ENCODE results near the gene ACTL7B.
"Not testable (repeated sequence)": the region's sequence is repeated elsewhere in the genome, so short reads cannot be mapped to it uniquely, and the experiment has no call there.

The ACTL7B gene

DNA sequence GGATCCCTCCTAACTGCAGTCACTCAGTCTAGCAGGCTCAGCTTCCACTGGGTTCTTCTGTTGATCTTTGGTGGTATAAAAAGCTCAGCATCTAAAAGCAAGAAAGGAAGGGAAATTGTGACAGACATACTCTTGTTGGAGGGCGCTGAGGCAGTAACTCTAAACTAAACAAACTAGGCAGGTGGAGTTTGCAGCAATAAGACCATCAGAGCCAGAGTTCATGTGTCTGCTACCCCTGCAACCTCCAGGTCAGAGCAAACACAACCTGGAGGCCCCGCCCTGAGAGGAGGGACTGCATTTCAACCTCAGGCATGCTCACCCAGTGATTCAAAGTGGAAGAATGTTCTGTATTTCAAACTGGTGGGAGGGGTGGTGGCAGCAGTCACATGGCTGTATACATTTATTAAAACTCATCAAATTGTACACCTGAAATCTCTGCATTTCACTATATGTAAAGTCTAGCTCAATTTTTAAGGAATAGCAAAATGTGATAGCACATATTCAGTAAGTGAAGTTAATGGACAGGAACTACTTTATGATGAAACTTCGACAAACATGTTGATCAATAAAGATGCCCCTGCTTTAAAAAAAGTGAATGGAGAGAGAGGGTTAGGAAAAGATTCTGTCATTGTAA, 13.4 kb upstream of the ACTL7B start:
- DNase-seq, result no peak

GRCh38 chr9:108867829-108868228, 12.0 kb upstream of the ACTL7B start:
- no peak for DNase-seq

- DNase-seq, result no peak
These were observed 11.3 kb upstream of the ACTL7B start for GRCh38 chr9:108867116-108867515.

DNA sequence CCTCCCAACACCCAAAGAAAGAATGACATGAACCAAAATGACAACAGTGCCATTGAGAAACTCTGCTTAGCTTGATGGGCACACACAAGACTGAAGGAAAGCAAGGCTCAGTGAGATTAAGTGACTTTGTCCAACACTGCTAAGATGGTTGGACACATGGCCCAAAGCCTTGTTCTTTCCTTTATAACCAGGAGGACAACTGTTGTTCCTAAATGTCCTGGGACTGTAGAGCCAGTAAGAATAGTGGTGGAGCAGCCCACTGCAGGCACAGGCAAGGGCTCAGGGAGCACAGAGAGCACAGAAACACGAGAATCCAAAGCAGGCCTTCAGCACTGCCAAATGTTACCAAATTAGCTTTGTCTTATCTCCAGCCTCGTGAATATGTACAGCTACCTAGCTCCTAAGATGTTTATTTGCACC, 10.2 kb upstream of the ACTL7B start:
- no peak for DNase-seq

- no peak for DNase-seq
These were observed 9.3 kb upstream of the ACTL7B start for GRCh38 chr9:108865037-108865436.

GRCh38 chr9:108864446-108864845, 8.7 kb upstream of the ACTL7B start:
- DNase-seq, result no peak

- DNase-seq, result no peak
These were observed 8.1 kb upstream of the ACTL7B start for GRCh38 chr9:108863891-108864290.

DNA sequence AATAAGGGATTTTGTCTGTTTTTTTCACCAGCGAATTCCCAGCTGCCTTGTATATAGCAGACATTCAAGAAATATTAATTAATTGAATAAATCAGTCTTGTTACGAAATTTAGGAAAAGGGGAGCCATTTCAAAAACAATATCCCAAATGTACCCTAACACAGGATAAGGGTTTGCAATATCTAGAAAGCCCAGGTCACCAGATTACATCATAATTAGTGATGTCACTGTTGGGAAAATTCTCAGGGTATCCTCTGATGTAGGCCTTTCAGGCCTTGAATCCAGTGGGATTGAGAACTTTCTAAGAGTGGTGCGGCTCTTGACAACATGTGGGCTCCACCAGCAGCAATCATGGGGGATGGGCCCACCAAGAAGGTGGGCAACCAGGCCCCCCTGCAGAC, 6.2 kb upstream of the ACTL7B start, which contains the start of gene ACTL7A:
Gene ACTL7A (plus strand): TSS at position 270 of the 400 bp plus-strand sequence. CDS start 57 bp downstream, at position 327.
- no peak for DNase-seq

DNA sequence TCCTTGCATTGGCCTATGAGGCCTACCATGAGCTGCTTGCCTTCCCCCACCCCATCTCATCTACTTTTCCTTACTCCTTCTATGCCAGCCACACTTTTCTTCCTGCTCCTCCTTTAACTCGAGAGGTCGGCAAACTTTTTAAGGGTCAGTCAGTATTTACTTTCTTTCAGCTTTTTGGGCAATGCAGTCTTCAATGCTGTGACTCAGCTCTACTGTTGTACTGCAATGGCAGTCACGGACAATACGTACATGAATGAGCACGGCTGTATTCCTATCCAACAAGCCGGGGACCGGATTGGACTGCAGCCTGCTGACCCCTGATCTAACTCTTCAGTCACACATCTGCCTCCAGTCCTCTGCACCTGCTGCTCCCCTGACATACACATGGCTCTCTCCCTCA, 5.7 kb upstream of the ACTL7B start:
- DNase-seq, result no peak

DNA sequence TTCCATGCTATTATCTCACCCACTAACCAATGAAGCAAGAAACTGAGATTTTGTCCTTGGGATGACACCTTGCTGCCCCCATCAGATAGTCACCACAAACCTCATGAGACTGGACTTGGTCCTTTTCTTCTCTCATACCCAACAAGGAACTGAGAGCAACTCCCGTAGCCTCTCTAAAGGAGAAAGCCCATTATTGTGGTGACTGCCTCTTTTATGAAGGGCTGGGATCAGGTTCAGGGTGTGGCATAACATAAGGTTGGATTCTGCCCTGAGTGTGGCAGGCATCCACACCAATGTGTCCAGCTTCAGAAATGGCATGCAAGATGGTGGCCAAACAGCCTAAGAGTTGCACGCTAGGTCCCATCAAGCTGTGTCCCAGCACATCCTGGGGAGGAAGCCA, 5.0 kb upstream of the ACTL7B start:
- DNase-seq, result no peak

DNA sequence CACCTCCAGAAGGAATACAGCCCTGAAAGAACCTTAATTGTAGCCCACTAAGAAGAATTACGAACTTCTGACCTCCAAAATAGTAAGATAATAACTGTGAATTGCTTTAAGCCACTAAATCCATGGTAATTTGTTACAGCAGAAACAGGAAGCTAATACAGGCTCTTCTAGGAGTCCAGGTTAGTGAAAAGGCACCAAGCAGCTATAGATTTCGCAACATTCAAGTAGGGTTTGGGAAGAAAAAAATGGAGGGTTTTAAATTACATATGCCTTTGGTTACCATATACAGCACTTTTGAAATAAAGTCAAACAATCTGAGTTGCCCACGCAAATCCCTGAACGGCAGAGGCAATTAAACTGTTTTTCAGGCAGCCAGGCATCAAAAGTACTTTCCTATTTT, 4.6 kb upstream of the ACTL7B start:
- DNase-seq, result no peak

DNA sequence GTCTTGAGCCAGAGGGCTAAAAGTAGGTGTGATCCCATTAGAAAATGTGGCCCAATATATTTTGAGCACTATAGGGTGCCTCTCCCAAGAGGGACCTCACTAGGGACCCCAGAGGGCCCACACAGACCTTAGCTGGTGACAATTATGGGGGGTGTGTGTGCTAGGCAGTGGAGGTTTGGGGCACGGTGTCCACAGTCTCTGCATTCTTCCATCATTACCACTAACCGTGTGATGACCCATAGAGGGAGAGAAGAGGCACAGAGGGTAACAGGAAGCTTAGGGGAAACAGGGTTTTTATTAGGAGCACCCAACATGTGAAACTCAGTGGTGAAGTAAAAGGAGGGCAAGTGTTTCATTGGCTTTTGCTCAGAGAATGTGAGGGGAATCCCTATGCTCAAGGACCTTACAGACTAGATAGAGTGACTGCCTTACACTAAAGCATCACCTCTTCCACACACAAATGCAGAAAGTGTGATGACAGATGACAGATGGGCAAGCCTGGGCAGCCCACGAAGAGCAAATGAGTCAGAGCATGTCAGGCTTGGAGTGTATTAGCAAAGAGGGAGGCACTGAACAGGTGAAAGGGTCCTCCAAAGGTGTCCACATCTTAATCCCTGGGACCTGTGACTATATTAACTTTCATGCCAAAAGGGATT, 3.8 kb upstream of the ACTL7B start:
- DNase-seq, result no peak

DNA sequence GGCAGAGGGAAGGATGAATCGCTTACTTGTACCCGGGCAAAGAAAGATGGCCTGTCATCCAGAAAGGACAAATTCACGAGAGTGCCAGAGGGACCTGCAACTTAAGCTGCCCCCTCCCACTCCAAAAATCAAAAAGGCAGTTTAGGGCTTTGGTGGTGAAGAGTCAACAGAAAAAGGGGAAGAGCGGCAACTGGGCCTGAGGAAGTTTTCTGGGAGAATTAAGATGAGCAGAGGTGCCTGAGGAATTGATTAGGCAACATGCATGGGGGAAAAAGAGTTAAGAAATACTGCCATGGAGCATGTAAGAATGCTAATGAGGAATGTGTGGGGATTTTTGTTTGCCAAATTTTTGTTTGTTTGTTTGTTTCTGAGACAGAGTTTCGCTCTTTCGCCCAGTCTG, 1.8 kb upstream of the ACTL7B start:
- DNase-seq, result no peak

DNA sequence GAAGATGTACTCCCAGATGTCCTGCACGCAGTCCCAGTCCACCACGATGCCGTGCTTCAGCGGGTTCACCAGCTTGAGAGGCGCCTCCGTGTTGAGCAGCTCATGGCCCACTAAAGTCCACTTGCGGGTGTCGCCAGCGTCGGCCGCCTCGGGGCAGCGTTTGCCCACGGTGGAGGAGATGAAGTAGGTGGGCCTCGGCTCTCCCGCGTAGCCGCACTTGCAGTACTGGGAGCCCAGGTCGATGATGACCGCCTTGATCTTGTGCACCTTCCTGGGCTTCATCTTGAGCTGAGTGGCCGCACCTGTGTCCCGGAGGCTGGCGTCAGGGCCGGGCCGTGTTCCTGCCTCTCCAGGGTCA, 278 bp downstream of the ACTL7B start:
- no peak for DNase-seq

GRCh38 chr9:108854641-108855528, 901 bp downstream of the ACTL7B start:
- no peak for DNase-seq

GRCh38 chr9:108854094-108854493, 1.7 kb downstream of the ACTL7B start:
- no peak for DNase-seq

DNA sequence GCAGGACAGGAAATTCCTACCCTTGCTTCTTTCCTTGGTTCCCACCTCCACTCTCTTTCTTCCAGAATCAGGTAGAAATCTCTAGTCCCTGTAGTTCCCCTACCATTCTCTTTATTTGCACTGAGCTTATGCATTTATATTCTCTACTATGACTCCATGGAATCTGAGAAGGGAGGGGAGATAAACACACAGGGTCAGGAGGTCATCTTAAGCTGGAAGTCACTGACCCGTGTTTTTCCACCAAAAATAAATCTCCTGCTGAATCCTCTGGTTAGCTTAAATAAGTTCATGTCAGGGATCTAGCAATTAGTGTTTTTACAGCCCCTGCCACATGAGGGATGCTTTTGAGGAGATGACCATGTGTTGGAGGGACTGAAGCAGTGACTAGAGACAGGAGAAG, 3.7 kb downstream of the ACTL7B start:
- DNase-seq, result no peak

DNA sequence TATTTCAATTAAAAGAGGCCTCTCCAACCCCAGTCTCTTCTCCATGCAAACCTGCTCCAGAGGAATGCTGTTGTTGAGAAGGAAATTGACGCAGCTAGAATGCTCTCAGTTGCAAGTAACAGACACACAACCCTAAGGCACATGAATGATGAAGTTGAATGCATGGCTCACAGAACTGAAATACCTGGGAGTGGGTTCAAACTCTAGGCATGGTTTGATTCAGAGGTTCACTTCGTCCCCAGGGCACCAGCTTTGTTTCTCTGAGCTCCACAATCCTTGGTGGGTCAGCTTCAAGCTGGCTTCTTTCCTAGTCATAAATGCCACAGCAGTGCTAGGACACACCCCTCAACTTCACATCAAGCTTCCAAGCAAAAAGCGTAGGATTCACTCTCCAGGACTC, 4.6 kb downstream of the ACTL7B start:
- no peak for DNase-seq

DNA sequence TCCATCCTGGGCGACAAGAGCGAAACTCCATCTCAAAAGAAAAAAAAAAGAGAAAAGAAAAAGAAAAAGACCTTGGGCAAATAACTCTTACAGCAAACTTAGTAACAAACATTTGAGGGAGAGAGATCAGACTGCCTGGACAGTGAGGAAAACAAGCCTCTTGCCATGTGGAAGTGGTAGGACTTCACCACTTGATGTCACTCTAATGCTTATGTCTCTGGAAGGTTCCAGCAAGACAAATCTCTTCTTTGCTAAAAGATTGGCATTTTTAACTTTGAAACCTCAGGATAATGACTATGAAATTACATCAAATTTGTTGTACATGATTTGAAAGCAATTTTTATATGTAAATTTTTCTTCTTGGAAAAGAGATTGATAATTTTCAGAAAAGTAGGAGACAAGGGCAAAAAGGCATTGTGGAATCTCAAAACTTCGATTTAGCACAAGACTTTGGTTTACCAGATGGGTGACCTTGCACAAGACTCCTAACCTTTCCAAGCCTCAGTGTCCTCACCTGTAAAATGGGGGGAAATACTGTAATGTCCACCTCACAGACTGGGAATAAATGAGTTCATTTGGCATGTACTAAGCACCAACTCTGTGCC, 5.4 kb downstream of the ACTL7B start:
- no peak for DNase-seq

- DNase-seq, result not testable (repeated sequence)
These were observed 7.5 kb downstream of the ACTL7B start for GRCh38 chr9:108848296-108848695.

DNA sequence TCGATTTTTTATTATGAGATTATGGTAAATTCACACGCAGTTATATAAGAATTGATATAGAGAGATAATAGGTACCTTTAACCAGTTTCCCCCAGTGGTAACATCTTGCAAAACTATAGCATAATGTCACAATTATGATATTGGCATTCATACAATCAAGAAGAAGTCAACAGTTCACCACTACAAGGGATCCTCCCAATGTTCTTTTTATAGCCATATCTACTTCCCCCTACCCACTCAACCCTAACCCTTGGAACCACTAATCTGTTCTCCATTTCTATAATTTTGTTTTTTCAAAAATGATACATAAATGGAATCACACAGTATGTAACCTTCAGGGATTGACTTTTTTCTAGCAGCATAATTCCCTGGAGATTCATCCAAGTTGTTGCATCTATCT, 9.8 kb downstream of the ACTL7B start:
- no peak for DNase-seq

DNA sequence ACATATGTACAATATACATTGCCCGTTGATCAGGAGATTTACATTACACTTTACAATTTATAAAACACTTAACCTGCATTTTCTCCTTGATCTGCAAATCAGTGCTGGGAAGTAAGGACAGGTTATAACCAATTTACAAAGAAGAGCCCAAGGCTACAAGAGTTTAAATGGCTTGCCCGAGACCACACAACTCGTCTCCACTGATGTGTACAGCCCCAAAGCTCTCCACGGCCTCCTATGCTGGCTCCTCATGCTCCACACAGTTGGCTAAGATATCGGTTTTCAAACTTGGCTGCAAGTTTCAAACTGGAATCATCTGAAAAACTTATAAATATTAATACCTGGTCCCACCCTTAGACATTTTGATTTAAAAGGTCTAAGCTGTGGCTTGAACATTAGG, 10.3 kb downstream of the ACTL7B start:
- no peak for DNase-seq

DNA sequence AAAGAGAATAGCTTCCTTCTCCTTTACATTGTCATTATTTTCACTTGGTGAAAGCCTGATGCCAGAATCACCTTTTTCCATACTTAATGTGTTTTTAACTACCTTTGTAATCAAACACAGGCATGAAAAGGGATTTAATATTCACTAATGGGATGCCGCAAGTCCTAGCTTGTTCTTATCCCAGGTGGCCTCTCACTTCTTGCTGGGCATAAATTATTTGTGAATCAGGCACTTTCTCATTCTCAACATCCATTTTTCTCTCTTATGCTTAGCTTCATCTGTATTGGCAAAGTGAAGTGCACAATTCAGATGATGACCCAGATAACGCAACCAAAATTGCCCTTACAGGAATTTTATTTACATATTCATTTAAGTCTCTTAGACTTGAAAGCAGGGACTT, 10.9 kb downstream of the ACTL7B start:
- DNase-seq, result no peak

DNA sequence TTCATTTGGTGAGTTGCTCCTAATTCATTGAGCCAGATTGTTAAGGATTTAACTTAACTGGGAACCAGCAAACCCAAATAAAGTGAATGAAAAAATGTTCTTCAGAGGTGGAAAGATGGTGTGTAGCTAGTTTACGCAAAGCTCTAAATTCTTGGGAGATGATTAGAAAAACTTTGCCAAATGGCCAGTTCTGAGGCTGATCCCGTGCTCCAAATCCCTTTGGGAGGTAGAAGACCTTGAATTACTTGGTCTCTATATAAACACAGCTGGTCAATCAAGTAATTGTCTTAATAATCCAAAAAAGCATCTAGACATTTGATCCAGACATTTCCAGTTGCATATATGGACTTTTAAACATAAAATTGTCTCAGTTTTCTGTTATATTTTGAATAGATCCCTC, 11.4 kb downstream of the ACTL7B start:
- no peak for DNase-seq

Data from activated CD4-positive, CD25-positive, alpha-beta regulatory T cell (primary cell).